Endothelial cell (in vitro differentiated cells): ENCODE data around the gene HACE1. TPM values are rescaled to one million over a fixed set of nuclear protein-coding genes. Genes with fewer than 3 reads are reported as not detected.
A peak's percentile ranks its signal among the peaks of the same experiment; 100 is the strongest.

Source experiments
- DNase-seq: peaks from one replicate; pipeline ENCODE4 v3.0.0; 2021; ENCODE audit warnings: low spot score
- H3K27ac Mint-ChIP-seq: one replicate; pipeline ENCODE4 v1.8.0; 2021; ENCODE audit warnings: mixed read lengths, inconsistent platforms; ENCODE audit not compliant: unreplicated experiment
- H3K27me3 Mint-ChIP-seq: one replicate; pipeline ENCODE4 v1.8.0; 2021; ENCODE audit warnings: mild to moderate bottlenecking, moderate library complexity, mixed read lengths, inconsistent platforms; ENCODE audit not compliant: unreplicated experiment
- H3K36me3 Mint-ChIP-seq: one replicate; pipeline ENCODE4 v1.8.0; 2021; ENCODE audit warnings: mild to moderate bottlenecking, low read depth, mixed read lengths, inconsistent platforms; ENCODE audit not compliant: unreplicated experiment
- H3K4me1 Mint-ChIP-seq: one replicate; pipeline ENCODE4 v1.8.0; 2021; ENCODE audit warnings: mild to moderate bottlenecking, mixed read lengths, inconsistent platforms; ENCODE audit not compliant: unreplicated experiment
- H3K4me3 Mint-ChIP-seq: one replicate; pipeline ENCODE4 v1.8.0; 2021; ENCODE audit warnings: mild to moderate bottlenecking, mixed read lengths, inconsistent platforms; ENCODE audit not compliant: unreplicated experiment
- H3K9me3 Mint-ChIP-seq: one replicate; pipeline ENCODE4 v1.8.0; 2021; ENCODE audit warnings: mixed read lengths, inconsistent platforms; ENCODE audit not compliant: unreplicated experiment
- total RNA-seq: library from RNA; stranded (reverse); fragmentation: NEBNext Ultra II Directional; extraction: Animal tissue kit (Norgen Biotek cat#: 25700); gene quantifications from one replicate; pipeline ENCODE4 v1.2.1, GENCODE V29; 2021; ENCODE audit not compliant: unreplicated experiment
- TF ChIP-seq, protein P1 (sequence below): fragments of 200-600 bp; sonication (generic); IDR thresholded peaks from one replicate; pipeline ENCODE4 v1.5.0; 2021; ENCODE audit warnings: antibody characterized with exemption; ENCODE audit not compliant: unreplicated experiment

Gene HACE1
- total RNA-seq, 1 donor from 2014 or later: 23.0 TPM

DNA sequence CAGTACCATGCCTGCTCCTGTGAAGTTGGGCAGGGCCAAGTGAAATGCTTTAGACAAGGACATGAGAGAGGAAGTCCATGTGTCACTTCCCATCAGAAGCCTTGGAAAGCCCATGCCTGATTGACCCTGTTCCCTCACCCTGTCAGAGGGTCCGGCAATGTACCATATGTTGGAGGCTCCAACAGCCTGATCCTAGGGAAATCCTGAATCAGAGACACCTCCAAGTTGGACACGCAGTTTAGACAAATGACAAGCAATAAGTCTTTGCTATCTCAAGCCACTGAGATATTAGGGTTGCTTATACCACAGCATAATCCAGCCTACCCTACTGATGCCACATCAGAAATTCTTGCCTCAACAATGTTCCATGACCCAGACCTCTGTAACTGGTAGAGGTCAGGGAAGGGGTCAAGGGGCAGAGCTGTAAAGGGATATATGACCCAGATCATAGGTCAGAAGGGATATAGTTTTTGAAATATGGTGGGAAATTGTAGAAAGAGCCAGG is 174.8 kb downstream of the HACE1 start:
- H3K36me3 Mint-ChIP-seq: peaks cover 4% of the 10 kb centered on the region
- no peak for DNase-seq
- no peaks in the 10 kb centered on the region for H3K9me3 Mint-ChIP-seq
- peaks cover 38% of the 10 kb centered on the region for H3K4me1 Mint-ChIP-seq
- TF ChIP-seq, protein P1, sequence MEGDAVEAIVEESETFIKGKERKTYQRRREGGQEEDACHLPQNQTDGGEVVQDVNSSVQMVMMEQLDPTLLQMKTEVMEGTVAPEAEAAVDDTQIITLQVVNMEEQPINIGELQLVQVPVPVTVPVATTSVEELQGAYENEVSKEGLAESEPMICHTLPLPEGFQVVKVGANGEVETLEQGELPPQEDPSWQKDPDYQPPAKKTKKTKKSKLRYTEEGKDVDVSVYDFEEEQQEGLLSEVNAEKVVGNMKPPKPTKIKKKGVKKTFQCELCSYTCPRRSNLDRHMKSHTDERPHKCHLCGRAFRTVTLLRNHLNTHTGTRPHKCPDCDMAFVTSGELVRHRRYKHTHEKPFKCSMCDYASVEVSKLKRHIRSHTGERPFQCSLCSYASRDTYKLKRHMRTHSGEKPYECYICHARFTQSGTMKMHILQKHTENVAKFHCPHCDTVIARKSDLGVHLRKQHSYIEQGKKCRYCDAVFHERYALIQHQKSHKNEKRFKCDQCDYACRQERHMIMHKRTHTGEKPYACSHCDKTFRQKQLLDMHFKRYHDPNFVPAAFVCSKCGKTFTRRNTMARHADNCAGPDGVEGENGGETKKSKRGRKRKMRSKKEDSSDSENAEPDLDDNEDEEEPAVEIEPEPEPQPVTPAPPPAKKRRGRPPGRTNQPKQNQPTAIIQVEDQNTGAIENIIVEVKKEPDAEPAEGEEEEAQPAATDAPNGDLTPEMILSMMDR: no peak
- peaks cover 1% of the 10 kb centered on the region for H3K27me3 Mint-ChIP-seq
- no peak overlapping the region for H3K27ac Mint-ChIP-seq
- no peak overlapping the region for H3K4me3 Mint-ChIP-seq

DNA sequence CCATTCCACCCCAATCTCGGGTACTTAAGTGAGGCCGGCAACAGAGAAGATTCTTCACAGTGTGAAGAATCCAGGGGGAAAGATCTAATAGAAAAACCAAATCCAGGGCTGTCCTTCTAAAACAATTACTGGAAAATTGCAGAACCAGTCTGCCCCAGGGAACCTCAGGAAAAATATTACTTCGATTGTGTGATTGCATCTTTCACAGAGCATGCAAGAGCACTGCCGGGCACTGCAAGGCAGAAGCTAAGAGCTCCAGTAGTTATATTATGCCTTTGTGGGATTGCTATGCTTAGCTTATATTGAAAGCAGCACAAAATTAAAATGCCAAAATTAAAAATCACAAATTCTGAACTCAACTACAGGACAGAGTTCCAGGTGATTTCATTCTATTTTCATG is 175.9 kb downstream of the HACE1 start:
- Mint-ChIP-seq H3K4me1 (peaks cover 38% of the 10 kb centered on the region), H3K36me3 (peaks cover 10% of the 10 kb centered on the region), H3K27ac (no peak overlapping the region), H3K27me3 (no peaks in the 10 kb centered on the region), H3K4me3 (no peak overlapping the region), H3K9me3 (no peaks in the 10 kb centered on the region)
- no peak for DNase-seq
- TF ChIP-seq, protein P1: no peak

DNA sequence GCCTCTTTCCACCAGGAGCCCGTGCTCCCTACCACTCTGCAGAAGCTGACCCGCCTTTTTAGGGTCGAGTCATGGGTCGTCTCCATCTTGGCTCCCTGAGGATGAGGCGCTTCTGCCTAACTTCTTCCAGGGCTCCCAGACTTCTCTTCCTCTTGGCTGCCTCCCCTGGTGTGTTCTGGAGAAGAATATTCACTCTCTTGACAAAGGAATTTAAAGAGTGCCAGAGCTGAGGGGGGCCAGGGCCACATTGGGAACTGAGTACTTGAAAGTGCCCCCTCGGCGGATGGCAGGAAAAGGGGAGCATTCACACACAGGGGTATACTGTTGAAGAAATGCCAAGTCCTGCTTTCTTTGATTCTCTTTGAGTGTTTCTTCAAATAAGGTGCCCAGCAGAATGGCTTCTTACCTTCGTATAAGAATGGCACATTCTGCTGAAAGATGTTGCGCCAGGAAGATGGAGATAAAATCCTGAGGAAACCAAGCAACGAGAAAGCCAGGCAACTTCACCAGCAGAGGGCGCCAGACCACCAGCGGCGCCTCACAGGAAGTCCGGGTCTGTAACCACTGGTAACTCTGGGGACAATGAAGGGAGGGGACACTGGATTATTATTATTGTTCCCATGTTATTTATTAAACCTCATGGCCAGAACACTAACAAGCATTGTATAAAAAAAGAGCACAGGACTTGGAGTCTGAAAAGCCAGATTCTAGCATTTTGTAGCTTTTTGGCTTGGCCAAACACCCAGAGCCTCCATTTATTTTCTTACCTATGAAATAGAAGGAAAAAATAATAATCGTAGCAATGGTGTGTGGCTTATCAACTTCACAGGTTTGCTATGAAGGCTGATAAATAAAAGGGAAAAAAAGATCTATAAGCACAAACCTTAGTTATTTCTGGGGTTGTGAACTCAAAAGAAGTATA is 176.7 kb downstream of the HACE1 start:
- TF ChIP-seq, protein P1: peak; percentile 89
- no peaks in the 10 kb centered on the region for H3K27me3 Mint-ChIP-seq
- H3K27ac Mint-ChIP-seq: peak overlapping the region; percentile 59
- H3K36me3 Mint-ChIP-seq: peaks cover 13% of the 10 kb centered on the region
- H3K9me3 Mint-ChIP-seq: no peaks in the 10 kb centered on the region
- H3K4me3 Mint-ChIP-seq: peak overlapping the region; percentile 23
- H3K4me1 Mint-ChIP-seq: peaks cover 30% of the 10 kb centered on the region
- DNase-seq: peak; percentile 74

DNA sequence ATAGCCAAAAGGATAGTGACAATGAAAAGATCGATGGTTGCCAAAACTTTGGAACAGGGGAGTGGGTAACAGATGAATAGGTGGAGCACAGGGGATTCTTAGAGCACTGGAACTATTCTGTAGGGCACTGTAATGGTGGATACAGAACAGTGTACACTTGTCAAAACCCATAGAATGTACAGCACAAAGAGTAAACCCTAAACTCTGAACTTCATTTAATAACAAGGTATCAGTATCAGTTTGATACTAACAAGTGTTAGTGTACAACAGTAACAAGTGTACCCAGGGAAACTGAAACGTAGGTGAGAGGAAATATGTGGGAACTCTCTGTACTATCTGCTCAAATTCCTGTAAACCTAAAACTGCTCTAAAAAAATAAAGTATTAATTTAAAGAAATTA is 179.2 kb downstream of the HACE1 start:
- H3K27me3 Mint-ChIP-seq: peaks cover 1% of the 10 kb centered on the region
- no peak overlapping the region for H3K4me3 Mint-ChIP-seq
- peaks cover 21% of the 10 kb centered on the region for H3K36me3 Mint-ChIP-seq
- H3K4me1 Mint-ChIP-seq: peaks cover 17% of the 10 kb centered on the region
- no peak overlapping the region for H3K27ac Mint-ChIP-seq
- TF ChIP-seq, protein P1: no peak
- DNase-seq: no peak
- no peaks in the 10 kb centered on the region for H3K9me3 Mint-ChIP-seq

DNA sequence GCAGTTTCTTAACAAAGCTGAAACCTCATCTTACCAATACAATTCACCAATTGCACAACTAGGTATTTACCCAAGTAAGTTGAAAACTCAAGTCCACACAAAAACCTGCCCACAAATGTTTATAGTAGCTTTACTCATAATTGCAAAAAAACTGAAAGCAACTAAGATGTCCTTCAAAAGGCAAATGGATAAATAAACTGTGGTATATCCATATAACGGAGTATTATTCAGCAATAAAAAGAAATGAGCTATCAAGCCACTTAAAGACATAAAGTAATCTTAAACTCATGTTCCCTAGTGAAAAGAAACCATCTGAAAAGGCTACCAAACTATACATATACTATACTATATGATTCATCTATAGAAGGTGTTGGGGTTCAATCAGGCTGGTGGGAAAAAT is 179.7 kb downstream of the HACE1 start:
- no peak overlapping the region for H3K27ac Mint-ChIP-seq
- TF ChIP-seq, protein P1: no peak

More for the DNA sequence above, 179.7 kb downstream of the HACE1 start:
- H3K27me3 Mint-ChIP-seq: peaks cover 3% of the 10 kb centered on the region
- H3K9me3 Mint-ChIP-seq: no peaks in the 10 kb centered on the region
- no peak for DNase-seq
- H3K36me3 Mint-ChIP-seq: peaks cover 27% of the 10 kb centered on the region
- no peak overlapping the region for H3K4me3 Mint-ChIP-seq
- H3K4me1 Mint-ChIP-seq: peaks cover 17% of the 10 kb centered on the region
